Measurements from ENCODE around the gene SCLY. TPM values are rescaled to one million over a fixed set of nuclear protein-coding genes. Genes with fewer than 3 reads are reported as not detected.

Gene SCLY
- total and polyA plus RNA-seq, 7 donors = 4.6 to 10.1 (median 6.5) TPM

DNA sequence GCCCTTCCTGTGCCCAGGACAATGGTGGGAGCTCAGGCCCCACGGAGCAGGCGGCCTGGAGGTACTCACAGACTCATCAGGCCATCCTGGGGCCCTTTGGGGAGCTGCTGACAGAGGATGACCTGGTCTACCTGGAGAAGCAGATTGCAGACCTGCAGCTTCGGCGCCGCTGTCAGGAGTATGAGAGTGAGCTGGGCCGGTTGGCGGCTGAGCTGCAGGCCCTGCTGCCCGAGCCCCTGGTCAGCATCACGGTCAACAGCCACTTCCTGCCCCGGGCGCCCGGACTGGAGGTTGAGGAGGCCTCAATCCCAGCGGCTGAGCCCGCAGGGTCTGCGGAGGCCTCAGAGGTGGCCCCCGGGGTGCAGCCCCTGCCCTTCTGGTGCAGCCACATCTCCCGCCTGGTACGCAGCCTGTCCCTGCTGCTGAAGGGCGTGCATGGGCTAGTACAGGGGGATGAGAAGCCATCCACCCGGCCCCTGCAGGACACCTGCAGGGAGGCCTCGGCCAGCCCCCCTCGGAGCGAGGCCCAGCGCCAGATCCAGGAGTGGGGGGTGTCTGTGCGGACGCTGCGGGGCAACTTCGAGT, 69.4 kb downstream of the SCLY start:
- DNase-seq (peak; percentile 9 to 45), ATAC-seq (no peak)
- Histone ChIP-seq H3K27me3 (ENCODE audit: insufficient read depth in 3 of 3, low read length in 2 of 3) (no peaks in the 10 kb centered on the region), H3K4me1 (peaks cover 3% of the 10 kb centered on the region), H3K4me3 (no peak overlapping the region), H3K36me3 (ENCODE audit: insufficient read depth in 1 of 2, low read depth in 1 of 2) (no peaks in the 10 kb centered on the region), H3K27ac (no peak overlapping the region), H3K9me3 (no peaks in the 10 kb centered on the region)
- WGBS, 3 donors = 89 to 94% (median 90%) methylated on average over 26 to 28 of the region's 28 CpGs
- TF ChIP-seq, protein P1, sequence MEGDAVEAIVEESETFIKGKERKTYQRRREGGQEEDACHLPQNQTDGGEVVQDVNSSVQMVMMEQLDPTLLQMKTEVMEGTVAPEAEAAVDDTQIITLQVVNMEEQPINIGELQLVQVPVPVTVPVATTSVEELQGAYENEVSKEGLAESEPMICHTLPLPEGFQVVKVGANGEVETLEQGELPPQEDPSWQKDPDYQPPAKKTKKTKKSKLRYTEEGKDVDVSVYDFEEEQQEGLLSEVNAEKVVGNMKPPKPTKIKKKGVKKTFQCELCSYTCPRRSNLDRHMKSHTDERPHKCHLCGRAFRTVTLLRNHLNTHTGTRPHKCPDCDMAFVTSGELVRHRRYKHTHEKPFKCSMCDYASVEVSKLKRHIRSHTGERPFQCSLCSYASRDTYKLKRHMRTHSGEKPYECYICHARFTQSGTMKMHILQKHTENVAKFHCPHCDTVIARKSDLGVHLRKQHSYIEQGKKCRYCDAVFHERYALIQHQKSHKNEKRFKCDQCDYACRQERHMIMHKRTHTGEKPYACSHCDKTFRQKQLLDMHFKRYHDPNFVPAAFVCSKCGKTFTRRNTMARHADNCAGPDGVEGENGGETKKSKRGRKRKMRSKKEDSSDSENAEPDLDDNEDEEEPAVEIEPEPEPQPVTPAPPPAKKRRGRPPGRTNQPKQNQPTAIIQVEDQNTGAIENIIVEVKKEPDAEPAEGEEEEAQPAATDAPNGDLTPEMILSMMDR (IDR thresholded peaks at IDR 0.05) = no peak
- intact Hi-C loops (cut with DNase I) = loop anchor here in 1 of 2 donors (10.0 kb wide), 2 partner anchors 165 to 265 kb away; partner anchors contain the start of gene UBE2F

DNA sequence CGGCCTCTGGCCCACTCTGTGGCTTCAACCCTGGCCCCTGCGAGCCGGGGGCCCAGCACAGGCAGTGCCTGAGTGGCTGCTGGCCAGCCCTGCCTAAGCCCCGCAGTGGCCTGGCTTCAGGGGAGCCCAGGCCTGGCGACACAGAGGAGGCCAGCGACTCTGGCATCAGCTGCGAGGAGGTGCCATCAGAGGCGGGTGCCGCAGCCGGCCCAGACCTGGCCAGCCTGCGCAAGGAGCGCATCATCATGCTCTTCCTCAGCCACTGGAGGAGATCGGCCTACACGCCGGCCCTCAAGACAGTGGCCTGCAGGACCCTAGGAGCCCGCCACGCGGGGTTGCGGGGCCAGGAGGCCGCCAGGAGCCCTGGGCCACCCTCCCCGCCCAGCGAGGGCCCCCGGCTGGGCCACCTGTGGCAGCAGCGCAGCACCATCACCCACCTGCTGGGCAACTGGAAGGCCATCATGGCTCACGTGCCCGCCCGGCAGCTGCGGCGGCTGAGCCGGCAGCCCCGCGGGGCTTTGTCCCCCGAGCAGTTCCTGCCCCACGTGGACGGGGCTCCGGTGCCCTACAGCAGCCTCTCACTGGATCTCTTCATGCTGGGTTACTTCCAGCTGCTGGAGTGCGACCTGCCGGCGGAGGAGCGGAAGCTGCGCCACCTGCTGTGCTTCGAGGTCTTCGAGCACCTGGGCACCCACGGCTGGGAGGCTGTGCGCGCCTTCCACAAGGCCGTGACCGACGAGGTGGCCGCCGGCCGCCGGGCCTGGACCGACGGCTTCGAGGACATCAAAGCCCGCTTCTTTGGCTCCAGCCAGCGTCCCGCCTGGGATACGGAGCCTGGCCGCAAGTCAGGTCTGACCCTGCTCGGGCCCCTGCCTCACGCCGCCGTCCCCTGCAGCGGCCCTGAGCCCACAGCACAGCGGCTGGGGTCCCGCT, 70.2 kb downstream of the SCLY start:
- Histone ChIP-seq H3K27me3 (ENCODE audit: insufficient read depth in 3 of 3, low read length in 2 of 3) (no peaks in the 10 kb centered on the region), H3K36me3 (ENCODE audit: insufficient read depth in 1 of 2, low read depth in 1 of 2) (no peaks in the 10 kb centered on the region), H3K4me1 (peaks cover 9% of the 10 kb centered on the region), H3K27ac (no peak overlapping the region), H3K4me3 (no peak overlapping the region), H3K9me3 (no peaks in the 10 kb centered on the region)
- DNase-seq = peak; percentile 9 to 50
- TF ChIP-seq, protein P1 (IDR thresholded peaks at IDR 0.05) = no peak
- intact Hi-C loops (cut with DNase I) = loop anchor here in 1 of 2 donors (10.0 kb wide), 2 partner anchors 166 to 266 kb away; partner anchors contain the start of gene UBE2F
- WGBS, 3 donors = 90 to 93% (median 91%) methylated on average over 60 to 68 of the region's 68 CpGs
- no peak for ATAC-seq

DNA sequence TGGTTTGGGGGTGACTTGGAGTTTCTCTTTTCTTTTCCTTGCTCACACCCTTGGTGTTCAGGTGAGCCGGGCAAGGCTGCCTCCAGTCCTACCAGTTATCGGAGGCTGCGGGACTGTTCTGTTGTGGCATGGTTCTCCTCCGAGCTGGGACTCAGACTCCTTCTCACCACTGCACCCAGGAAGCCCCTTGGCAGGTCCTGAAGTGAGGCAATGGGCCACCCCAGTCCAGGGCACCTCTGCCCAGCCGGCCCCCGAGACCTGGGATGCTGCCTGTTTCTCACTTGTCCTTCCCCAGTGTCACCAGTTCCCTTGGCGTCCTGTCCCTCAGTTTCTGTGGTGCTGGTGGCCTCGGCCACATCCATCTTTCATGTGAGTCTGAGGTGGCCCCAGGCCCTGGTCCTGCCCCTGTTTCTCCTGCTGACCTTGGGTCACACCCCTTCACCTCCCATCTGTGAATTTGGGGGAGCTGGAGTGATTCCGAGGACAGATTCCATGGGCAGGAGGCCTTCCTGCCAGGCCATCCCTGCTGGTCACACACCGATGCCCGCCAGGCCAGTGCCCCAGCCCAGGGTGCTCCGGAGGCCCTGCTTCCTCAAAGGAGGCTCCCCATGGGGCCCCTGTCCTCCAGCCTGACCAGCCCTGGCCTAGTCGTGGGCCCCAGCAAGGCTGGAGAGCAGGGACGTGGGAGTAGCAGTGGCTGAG, 71.1 kb downstream of the SCLY start:
- intact Hi-C loops (cut with DNase I) = loop anchor here (2.0 to 10.0 kb wide), 3 partner anchors 69 to 267 kb away; partner anchors contain the start of gene UBE2F (in 1 of the 2)
- peaks cover 17% of the 10 kb centered on the region for H3K4me1 ChIP-seq
- DNase-seq = peak; percentile 9 to 45
- no peak for ATAC-seq
- no peaks in the 10 kb centered on the region for H3K27me3 ChIP-seq (ENCODE audit: insufficient read depth in 3 of 3, low read length in 2 of 3)
- H3K4me3 ChIP-seq = no peak overlapping the region
- H3K9me3 ChIP-seq = no peaks in the 10 kb centered on the region
- no peaks in the 10 kb centered on the region for H3K36me3 ChIP-seq (ENCODE audit: insufficient read depth in 1 of 2, low read depth in 1 of 2)
- 89 to 95% (median 93%) methylated on average over 14 of the region's 14 CpGs for WGBS, 3 donors
- no peak overlapping the region for H3K27ac ChIP-seq
- TF ChIP-seq, protein P1 (IDR thresholded peaks at IDR 0.05) = no peak

DNA sequence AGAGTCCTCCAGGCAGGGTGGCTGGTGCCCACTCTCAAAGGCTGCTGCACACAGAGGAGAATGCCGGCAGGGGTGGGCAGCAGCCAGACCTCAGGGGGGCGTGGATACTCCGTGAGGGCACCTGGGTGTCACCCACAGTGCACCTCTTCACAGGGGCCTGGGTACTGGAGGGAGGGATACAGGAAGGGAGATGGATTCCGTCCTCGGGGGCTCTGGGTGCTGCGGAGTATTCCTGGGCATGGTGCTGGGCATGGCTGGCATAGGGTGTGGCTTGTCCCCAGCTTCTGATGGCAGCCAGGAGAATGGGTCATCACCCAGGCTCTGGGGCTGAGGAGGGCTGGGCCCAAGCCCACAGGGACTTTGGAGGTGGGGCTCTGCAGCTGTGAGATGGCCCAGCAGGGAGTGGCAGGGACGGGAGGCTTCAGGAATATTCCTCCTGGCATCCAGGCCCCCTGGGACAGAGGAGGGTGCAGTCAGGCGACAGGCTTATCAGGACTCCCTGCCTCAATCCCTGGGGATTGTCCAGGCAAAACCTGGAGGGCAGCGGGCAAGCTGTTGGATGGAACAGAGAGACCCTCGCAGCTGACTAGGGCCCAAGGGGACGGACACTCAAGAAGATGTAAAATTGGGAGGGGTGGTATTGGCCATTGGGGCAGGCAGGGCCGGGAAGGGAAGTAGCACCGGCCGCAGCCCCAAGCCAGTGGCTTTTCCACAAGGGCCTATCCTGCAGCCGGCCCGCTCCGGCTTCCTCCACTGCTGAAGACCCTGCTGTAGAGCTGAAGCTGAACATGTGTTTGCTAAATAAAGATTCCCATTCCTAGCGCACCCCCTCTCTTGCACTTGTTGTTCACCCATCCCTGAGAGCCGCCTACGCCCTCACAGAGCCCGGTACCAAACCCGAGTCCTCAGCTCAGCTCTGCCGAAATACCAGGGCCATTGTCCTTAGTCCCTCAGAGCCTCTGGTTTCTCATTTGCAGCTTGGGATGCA, 72.0 kb downstream of the SCLY start:
- ATAC-seq = no peak
- peak; percentile 9 to 36 for DNase-seq
- H3K27me3 ChIP-seq (ENCODE audit: insufficient read depth in 3 of 3, low read length in 2 of 3) = no peaks in the 10 kb centered on the region
- WGBS, 3 donors = 89 to 91% (median 91%) methylated on average over 20 to 23 of the region's 23 CpGs
- H3K9me3 ChIP-seq = no peaks in the 10 kb centered on the region
- TF ChIP-seq, protein P1 (IDR thresholded peaks at IDR 0.05) = no peak
- no peaks in the 10 kb centered on the region for H3K36me3 ChIP-seq (ENCODE audit: insufficient read depth in 1 of 2, low read depth in 1 of 2)
- peaks cover 23% of the 10 kb centered on the region for H3K4me1 ChIP-seq
- no peak overlapping the region for H3K27ac ChIP-seq
- no peak overlapping the region for H3K4me3 ChIP-seq
- intact Hi-C loops (cut with DNase I) = loop anchor here (2.0 to 10.0 kb wide), 3 partner anchors 70 to 268 kb away; partner anchors contain the start of gene UBE2F (in 1 of the 2)

Data from psoas muscle (tissue), 8 donors.